K562 (cell line): Measurements from ENCODE around the gene ZNF581. TPM values are rescaled to one million over a fixed set of nuclear protein-coding genes. Genes with fewer than 3 reads are reported as not detected.

ENCODE experiments used
- CEBPG ChIP-seq, 3 experiments: fragments of 200-800 bp in 1 of 3; sonication (Bioruptor generic) in 1 of 3; sonication (generic) in 1 of 3; formaldehyde crosslinking in 1 of 3; IDR thresholded peaks in 2 of 3; conservative IDR thresholded peaks in 1 of 3; 2 replicates each; pipeline versions ENCODE4 v1.6.1 to v1.8.0; 2016 to 2022; ENCODE audit warnings: missing compliant biosample characterization in 2 of 3, missing genetic modification characterization in 2 of 3, mild to moderate bottlenecking in 1 of 3, missing genetic modification reagents in 1 of 3
- NR1H2 ChIP-seq: sonication (generic); formaldehyde crosslinking; IDR thresholded peaks from 2 replicates; pipeline ENCODE4 v1.4.0; 2020; ENCODE audit warnings: mild to moderate bottlenecking, missing genetic modification reagents
- STAT5B ChIP-seq: fragments of 250-450 bp; sonication (Bioruptor Pico); IDR thresholded peaks from 2 replicates; pipeline ENCODE4 v1.8.0; 2021; ENCODE audit warnings: mild to moderate bottlenecking, inconsistent platforms
- TCF3 ChIP-seq: sonication (generic); formaldehyde crosslinking; IDR thresholded peaks from 2 replicates; pipeline ENCODE4 v1.4.0; 2020; ENCODE audit warnings: mild to moderate bottlenecking, missing genetic modification reagents
- ZBTB40 ChIP-seq, 2 experiments: fragments of 450-650 bp in 1 of 2; sonication (generic) in 1 of 2; formaldehyde crosslinking in 1 of 2; IDR thresholded peaks; 2 replicates each; pipeline versions ENCODE4 v1.7.1 to v1.9.0; 2016 to 2022; ENCODE audit warnings: inconsistent platforms in 1 of 2, mild to moderate bottlenecking in 1 of 2, missing genetic modification reagents in 1 of 2
- polyA plus RNA-seq, 8 experiments: library from polyadenylated mRNA; depleted of rRNA in 4 of 8; stranded (reverse) in 5 of 8; unstranded in 3 of 8; fragments of >200 nt; fragmentation: Nextera tagmentation in 2 of 8; fragmentation: Illumina TruSeq in 1 of 8; extraction: Ambion mirVana in 2 of 8; extraction: Trizol in 1 of 8; gene quantifications; 2 replicates each; pipeline versions ENCODE4 v1.2.1 to v1.2.3, GENCODE V29; 2011 to 2014; ENCODE audit warnings: inconsistent platforms in 1 of 8, missing spikeins in 1 of 8
- total RNA-seq, 7 experiments: library from RNA; depleted of rRNA in 6 of 7; stranded (reverse); fragments of >200 nt in 6 of 7; fragmentation: Illumina TruSeq in 2 of 7; extraction: Trizol in 2 of 7; gene quantifications; 2 replicates each; pipeline versions ENCODE4 v1.2.1 to v1.2.3, GENCODE V29; 2011 to 2021; ENCODE audit warnings: low replicate concordance in 1 of 7
- TF ChIP-seq, protein P1 (sequence below), 3 experiments: IDR thresholded peaks in 2 of 3; conservative IDR thresholded peaks in 1 of 3; 2 replicates each; pipeline ENCODE4 v1.5.1; 2011 to 2012; ENCODE audit warnings: low read length in 3 of 3, mild to moderate bottlenecking in 3 of 3, control low read depth in 2 of 3, improper control_type of control experiment in 1 of 3, inconsistent platforms in 1 of 3, low read depth in 1 of 3, mixed read lengths in 1 of 3, moderate library complexity in 1 of 3; ENCODE audit not compliant: insufficient read depth in 2 of 3
- TF ChIP-seq, protein P2 (sequence below): fragments of 450-650 bp; IDR thresholded peaks from 2 replicates; pipeline ENCODE4 v1.7.1; 2018; ENCODE audit warnings: mild to moderate bottlenecking, low read depth; ENCODE audit not compliant: partially characterized antibody
- TF ChIP-seq, protein P3 (sequence below): fragments of 200-400 bp; formaldehyde crosslinking; IDR thresholded peaks from 2 replicates; pipeline ENCODE4 v1.6.1; 2017; ENCODE audit warnings: mild to moderate bottlenecking, low read depth, low read length, moderate library complexity

ZNF581 gene
- total and polyA plus RNA-seq, 9 of the 15 experiments (the other 6 are each of a cell fraction or from before 2014, with no cell fraction given), result 2.4 to 39.4 (median 15.4) TPM

GRCh38 chr19:55647732-55648584 is 4.5 kb downstream of the ZNF581 start, which contains the start of gene CCDC106 (continued):
- TF ChIP-seq, protein P1, sequence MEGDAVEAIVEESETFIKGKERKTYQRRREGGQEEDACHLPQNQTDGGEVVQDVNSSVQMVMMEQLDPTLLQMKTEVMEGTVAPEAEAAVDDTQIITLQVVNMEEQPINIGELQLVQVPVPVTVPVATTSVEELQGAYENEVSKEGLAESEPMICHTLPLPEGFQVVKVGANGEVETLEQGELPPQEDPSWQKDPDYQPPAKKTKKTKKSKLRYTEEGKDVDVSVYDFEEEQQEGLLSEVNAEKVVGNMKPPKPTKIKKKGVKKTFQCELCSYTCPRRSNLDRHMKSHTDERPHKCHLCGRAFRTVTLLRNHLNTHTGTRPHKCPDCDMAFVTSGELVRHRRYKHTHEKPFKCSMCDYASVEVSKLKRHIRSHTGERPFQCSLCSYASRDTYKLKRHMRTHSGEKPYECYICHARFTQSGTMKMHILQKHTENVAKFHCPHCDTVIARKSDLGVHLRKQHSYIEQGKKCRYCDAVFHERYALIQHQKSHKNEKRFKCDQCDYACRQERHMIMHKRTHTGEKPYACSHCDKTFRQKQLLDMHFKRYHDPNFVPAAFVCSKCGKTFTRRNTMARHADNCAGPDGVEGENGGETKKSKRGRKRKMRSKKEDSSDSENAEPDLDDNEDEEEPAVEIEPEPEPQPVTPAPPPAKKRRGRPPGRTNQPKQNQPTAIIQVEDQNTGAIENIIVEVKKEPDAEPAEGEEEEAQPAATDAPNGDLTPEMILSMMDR (IDR thresholded peaks at IDR 0.05 in 2 of 3, conservative IDR thresholded peaks at IDR 0.05 in 1 of 3; ENCODE audit: insufficient read depth in 2 of 3, low read depth in 1 of 3, low read length in 3 of 3), result no peak
- no peak for TF ChIP-seq STAT5B (CRISPR knock-in tag)
- TF ChIP-seq TCF3, result no peak
- TF ChIP-seq, protein P2, sequence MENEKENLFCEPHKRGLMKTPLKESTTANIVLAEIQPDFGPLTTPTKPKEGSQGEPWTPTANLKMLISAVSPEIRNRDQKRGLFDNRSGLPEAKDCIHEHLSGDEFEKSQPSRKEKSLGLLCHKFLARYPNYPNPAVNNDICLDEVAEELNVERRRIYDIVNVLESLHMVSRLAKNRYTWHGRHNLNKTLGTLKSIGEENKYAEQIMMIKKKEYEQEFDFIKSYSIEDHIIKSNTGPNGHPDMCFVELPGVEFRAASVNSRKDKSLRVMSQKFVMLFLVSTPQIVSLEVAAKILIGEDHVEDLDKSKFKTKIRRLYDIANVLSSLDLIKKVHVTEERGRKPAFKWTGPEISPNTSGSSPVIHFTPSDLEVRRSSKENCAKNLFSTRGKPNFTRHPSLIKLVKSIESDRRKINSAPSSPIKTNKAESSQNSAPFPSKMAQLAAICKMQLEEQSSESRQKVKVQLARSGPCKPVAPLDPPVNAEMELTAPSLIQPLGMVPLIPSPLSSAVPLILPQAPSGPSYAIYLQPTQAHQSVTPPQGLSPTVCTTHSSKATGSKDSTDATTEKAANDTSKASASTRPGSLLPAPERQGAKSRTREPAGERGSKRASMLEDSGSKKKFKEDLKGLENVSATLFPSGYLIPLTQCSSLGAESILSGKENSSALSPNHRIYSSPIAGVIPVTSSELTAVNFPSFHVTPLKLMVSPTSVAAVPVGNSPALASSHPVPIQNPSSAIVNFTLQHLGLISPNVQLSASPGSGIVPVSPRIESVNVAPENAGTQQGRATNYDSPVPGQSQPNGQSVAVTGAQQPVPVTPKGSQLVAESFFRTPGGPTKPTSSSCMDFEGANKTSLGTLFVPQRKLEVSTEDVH, result no peak
- TF ChIP-seq NR1H2, result no peak
- TF ChIP-seq, protein P3, sequence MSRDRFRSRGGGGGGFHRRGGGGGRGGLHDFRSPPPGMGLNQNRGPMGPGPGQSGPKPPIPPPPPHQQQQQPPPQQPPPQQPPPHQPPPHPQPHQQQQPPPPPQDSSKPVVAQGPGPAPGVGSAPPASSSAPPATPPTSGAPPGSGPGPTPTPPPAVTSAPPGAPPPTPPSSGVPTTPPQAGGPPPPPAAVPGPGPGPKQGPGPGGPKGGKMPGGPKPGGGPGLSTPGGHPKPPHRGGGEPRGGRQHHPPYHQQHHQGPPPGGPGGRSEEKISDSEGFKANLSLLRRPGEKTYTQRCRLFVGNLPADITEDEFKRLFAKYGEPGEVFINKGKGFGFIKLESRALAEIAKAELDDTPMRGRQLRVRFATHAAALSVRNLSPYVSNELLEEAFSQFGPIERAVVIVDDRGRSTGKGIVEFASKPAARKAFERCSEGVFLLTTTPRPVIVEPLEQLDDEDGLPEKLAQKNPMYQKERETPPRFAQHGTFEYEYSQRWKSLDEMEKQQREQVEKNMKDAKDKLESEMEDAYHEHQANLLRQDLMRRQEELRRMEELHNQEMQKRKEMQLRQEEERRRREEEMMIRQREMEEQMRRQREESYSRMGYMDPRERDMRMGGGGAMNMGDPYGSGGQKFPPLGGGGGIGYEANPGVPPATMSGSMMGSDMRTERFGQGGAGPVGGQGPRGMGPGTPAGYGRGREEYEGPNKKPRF, result no peak
- no peak for TF ChIP-seq CEBPG (CRISPR knock-in tag; IDR thresholded peaks at IDR 0.05)
- no peak for TF ChIP-seq CEBPG (tag; conservative IDR thresholded peaks at IDR 0.05 in 1 of 2, IDR thresholded peaks at IDR 0.05 in 1 of 2)
- TF ChIP-seq ZBTB40 (IDR thresholded peaks at IDR 0.05), result no peak; the same call in 1 of the 2 replicates
- no peak for TF ChIP-seq ZBTB40 (CRISPR knock-in tag; IDR thresholded peaks at IDR 0.05)
